Measurements from ENCODE around the gene SPTY2D1. TPM values are rescaled to one million over a fixed set of nuclear protein-coding genes. Genes with fewer than 3 reads are reported as not detected.

SPTY2D1 gene
- polyA plus RNA-seq, 3 donors, result 8.4 to 14.9 (median 11.8) TPM

GRCh38 chr11:18611196-18611595, 22.9 kb downstream of the SPTY2D1 start:
- no CpG with 5 or more reads among the region's 2 CpGs for WGBS (ENCODE audit: insufficient coverage)
- Histone ChIP-seq H2AFZ (ENCODE audit: insufficient read depth, low read depth, low read length, poor library complexity, severe bottlenecking) (no peak overlapping the region), H3K27ac (ENCODE audit: low read depth in 1 of 2, low read length in 2 of 2) (no peak overlapping the region), H3K4me2 (replicated peaks; ENCODE audit: extremely low read depth, low read length, poor library complexity, severe bottlenecking) (no peak overlapping the region), H3K27me3 (ENCODE audit: control insufficient read depth in 2 of 2, insufficient read depth in 2 of 2, low read length in 2 of 2) (no peaks in the 10 kb centered on the region), H3K9ac (ENCODE audit: insufficient read depth, low read length, poor library complexity, severe bottlenecking) (no peak overlapping the region), H3K9me3 (replicated peaks in 1 of 2; ENCODE audit: control insufficient read depth in 1 of 2, insufficient read depth in 1 of 2, low read length in 2 of 2) (no peaks in the 10 kb centered on the region), H3K4me1 (ENCODE audit: control insufficient read depth in 1 of 2, insufficient read depth in 2 of 2, low read length in 2 of 2) (peaks cover 6 to 9% of the 10 kb centered on the region in 2 donors), H3K36me3 (replicated peaks in 1 of 2; ENCODE audit: control insufficient read depth in 1 of 2, insufficient read depth in 2 of 2, low read length in 2 of 2) (peaks cover 67 to 87% of the 10 kb centered on the region in 2 donors), H3K79me2 (ENCODE audit: insufficient read depth, low read length) (no peaks in the 10 kb centered on the region), H4K20me1 (ENCODE audit: insufficient read depth, low read length) (peaks cover 17% of the 10 kb centered on the region), H3K4me3 (replicated peaks in 1 of 3; ENCODE audit: low read depth in 2 of 3, low read length in 3 of 3) (no peak overlapping the region)
- intact Hi-C loops (cut with micrococcal nuclease), result no loop called here
- Mint-ChIP-seq H3K9me3 (peaks cover 0 to 2% (median 0%) of the 10 kb centered on the region in 7 donors), H3K27ac (peak overlapping the region in 1 of 7 donors; percentile 50), H3K4me1 (peaks cover 7% of the 10 kb centered on the region), H3K4me3 (no peak overlapping the region), H3K27me3 (ENCODE audit: low read depth in 3 of 3) (no peaks in the 10 kb centered on the region), H3K36me3 (peaks cover 68 to 83% of the 10 kb centered on the region in 2 donors)
- no peak for DNase-seq
- TF ChIP-seq, protein P1, sequence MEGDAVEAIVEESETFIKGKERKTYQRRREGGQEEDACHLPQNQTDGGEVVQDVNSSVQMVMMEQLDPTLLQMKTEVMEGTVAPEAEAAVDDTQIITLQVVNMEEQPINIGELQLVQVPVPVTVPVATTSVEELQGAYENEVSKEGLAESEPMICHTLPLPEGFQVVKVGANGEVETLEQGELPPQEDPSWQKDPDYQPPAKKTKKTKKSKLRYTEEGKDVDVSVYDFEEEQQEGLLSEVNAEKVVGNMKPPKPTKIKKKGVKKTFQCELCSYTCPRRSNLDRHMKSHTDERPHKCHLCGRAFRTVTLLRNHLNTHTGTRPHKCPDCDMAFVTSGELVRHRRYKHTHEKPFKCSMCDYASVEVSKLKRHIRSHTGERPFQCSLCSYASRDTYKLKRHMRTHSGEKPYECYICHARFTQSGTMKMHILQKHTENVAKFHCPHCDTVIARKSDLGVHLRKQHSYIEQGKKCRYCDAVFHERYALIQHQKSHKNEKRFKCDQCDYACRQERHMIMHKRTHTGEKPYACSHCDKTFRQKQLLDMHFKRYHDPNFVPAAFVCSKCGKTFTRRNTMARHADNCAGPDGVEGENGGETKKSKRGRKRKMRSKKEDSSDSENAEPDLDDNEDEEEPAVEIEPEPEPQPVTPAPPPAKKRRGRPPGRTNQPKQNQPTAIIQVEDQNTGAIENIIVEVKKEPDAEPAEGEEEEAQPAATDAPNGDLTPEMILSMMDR (IDR thresholded peaks at IDR 0.05), result no peak

DNA sequence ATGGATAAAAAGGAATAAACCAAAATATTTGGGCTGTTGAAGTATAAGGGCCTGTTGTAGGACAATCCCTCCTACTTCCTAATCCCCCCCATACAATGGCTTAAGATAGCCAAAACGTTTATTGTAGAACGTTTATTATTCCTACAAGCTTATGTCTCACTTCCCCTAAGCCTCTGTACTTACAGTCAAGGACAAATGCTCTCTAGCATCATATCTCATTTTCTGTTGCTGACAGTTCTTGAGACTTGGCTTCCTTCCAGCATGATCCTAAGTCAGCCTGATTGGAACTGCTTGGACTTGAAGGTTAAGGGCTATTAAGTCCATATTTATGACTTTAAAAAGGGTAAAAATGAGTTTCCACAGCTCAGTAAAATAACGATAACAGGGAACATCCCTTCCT, 25.8 kb downstream of the SPTY2D1 start:
- no peak overlapping the region for H3K4me3 Mint-ChIP-seq
- no peaks in the 10 kb centered on the region for H3K79me2 ChIP-seq (ENCODE audit: insufficient read depth, low read length)
- no peak overlapping the region for H3K9ac ChIP-seq (ENCODE audit: insufficient read depth, low read length, poor library complexity, severe bottlenecking)
- no peaks in the 10 kb centered on the region for H4K20me1 ChIP-seq (ENCODE audit: insufficient read depth, low read length)
- no peaks in the 10 kb centered on the region for H3K4me1 ChIP-seq (ENCODE audit: control insufficient read depth in 1 of 2, insufficient read depth in 2 of 2, low read length in 2 of 2)
- H3K9me3 ChIP-seq (replicated peaks in 1 of 2; ENCODE audit: control insufficient read depth in 1 of 2, insufficient read depth in 1 of 2, low read length in 2 of 2), result no peaks in the 10 kb centered on the region
- no peak overlapping the region for H3K4me3 ChIP-seq (replicated peaks in 1 of 3; ENCODE audit: low read depth in 2 of 3, low read length in 3 of 3)
- peak overlapping the region in 1 of 2 donors; percentile 8 for H3K27ac ChIP-seq (ENCODE audit: low read depth in 1 of 2, low read length in 2 of 2)
- peaks cover 49 to 71% of the 10 kb centered on the region in 2 donors for H3K36me3 ChIP-seq (replicated peaks in 1 of 2; ENCODE audit: control insufficient read depth in 1 of 2, insufficient read depth in 2 of 2, low read length in 2 of 2)
- H2AFZ ChIP-seq (ENCODE audit: insufficient read depth, low read depth, low read length, poor library complexity, severe bottlenecking), result no peak overlapping the region
- TF ChIP-seq, protein P1 (IDR thresholded peaks at IDR 0.05), result no peak
- intact Hi-C loops (cut with micrococcal nuclease), result no loop called here
- WGBS (ENCODE audit: insufficient coverage), result 40% methylated on average over 2 of the region's 3 CpGs
- no peaks in the 10 kb centered on the region for H3K9me3 Mint-ChIP-seq
- no peak overlapping the region for H3K4me2 ChIP-seq (replicated peaks; ENCODE audit: extremely low read depth, low read length, poor library complexity, severe bottlenecking)
- no peak for DNase-seq
- H3K27ac Mint-ChIP-seq, result peak overlapping the region in 1 of 7 donors; percentile 52
- H3K4me1 Mint-ChIP-seq, result no peaks in the 10 kb centered on the region
- no peaks in the 10 kb centered on the region for H3K27me3 ChIP-seq (ENCODE audit: control insufficient read depth in 2 of 2, insufficient read depth in 2 of 2, low read length in 2 of 2)
- H3K36me3 Mint-ChIP-seq, result peaks cover 47 to 63% of the 10 kb centered on the region in 2 donors
- H3K27me3 Mint-ChIP-seq (ENCODE audit: low read depth in 3 of 3), result no peaks in the 10 kb centered on the region
